Tibial nerve (tissue), 3 donors: ENCODE results near the gene GPATCH11.

Experiments used
- CTCF ChIP-seq, 5 experiments: fragments of 200-600 bp in 3 of 5; fragments of 450-650 bp in 2 of 5; sonication (generic) in 3 of 5; IDR thresholded peaks; one replicate each; pipeline ENCODE4 v1.5.1; 2016 to 2019; ENCODE audit warnings: antibody characterized with exemption in 5 of 5, mild to moderate bottlenecking in 3 of 5, moderate library complexity in 2 of 5
- POLR2A ChIP-seq, 2 donors: fragments of 450-650 bp; IDR thresholded peaks; one replicate each; pipeline ENCODE4 v1.6.1; 2017; ENCODE audit warnings: antibody characterized with exemption in 2 of 2, mild to moderate bottlenecking in 2 of 2, moderate library complexity in 2 of 2

GRCh38 chr2:37039580-37039979 lies 44.7 kb upstream of the GPATCH11 start:
- TF ChIP-seq POLR2A (IDR thresholded peaks at IDR 0.05) (no peak), CTCF (IDR thresholded peaks at IDR 0.05) (no peak)
